ENCODE measurements around the gene SLC25A21.

DNA sequence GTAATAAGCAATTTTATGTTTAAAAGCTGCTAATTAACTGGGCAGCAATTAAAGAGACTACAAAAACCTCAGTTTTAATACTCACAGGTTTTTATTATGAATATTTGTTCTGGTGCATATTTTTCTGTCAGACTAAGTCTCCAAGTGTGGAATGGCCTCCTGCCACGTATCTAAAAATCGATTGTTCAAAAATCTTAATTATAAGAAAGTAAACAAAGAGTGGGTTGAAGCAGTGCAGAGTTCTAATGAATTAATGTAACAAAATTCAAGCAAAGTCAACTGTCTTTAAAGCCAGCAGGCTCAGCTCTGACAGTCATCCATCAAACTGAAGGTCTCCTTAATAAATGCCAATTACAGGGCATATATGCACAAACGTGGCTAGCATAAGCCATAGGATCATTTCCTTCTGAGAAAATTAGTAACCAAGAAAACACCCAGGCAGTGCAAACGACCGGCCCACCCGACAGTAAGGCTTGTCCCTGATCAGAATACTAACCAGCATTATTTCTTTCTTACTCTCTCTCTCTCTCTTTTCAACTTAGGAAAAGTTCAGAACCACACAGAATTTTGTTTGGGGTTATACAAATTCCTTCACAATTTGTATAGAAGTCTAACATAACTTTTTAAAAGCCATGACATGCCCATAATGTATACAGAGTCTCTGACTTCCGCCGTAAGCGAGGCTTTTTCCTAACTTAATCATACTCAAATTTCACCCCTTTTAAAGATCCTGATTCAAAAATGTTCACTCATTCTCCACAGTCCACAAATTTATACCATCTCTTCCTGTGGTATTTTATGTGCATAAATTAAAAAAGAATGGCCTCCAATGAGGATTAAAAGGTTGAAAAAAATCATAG, 83.8 kb downstream of the SLC25A21 start:
- TF ChIP-seq, protein P1, sequence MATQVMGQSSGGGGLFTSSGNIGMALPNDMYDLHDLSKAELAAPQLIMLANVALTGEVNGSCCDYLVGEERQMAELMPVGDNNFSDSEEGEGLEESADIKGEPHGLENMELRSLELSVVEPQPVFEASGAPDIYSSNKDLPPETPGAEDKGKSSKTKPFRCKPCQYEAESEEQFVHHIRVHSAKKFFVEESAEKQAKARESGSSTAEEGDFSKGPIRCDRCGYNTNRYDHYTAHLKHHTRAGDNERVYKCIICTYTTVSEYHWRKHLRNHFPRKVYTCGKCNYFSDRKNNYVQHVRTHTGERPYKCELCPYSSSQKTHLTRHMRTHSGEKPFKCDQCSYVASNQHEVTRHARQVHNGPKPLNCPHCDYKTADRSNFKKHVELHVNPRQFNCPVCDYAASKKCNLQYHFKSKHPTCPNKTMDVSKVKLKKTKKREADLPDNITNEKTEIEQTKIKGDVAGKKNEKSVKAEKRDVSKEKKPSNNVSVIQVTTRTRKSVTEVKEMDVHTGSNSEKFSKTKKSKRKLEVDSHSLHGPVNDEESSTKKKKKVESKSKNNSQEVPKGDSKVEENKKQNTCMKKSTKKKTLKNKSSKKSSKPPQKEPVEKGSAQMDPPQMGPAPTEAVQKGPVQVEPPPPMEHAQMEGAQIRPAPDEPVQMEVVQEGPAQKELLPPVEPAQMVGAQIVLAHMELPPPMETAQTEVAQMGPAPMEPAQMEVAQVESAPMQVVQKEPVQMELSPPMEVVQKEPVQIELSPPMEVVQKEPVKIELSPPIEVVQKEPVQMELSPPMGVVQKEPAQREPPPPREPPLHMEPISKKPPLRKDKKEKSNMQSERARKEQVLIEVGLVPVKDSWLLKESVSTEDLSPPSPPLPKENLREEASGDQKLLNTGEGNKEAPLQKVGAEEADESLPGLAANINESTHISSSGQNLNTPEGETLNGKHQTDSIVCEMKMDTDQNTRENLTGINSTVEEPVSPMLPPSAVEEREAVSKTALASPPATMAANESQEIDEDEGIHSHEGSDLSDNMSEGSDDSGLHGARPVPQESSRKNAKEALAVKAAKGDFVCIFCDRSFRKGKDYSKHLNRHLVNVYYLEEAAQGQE (IDR thresholded peaks at IDR 0.05; ENCODE audit: insufficient read depth in 1 of 2, low read depth in 2 of 2, low read length in 2 of 2): no peak
- no peak for TF ChIP-seq FOXP2 (optimal IDR thresholded peaks at IDR 0.05; ENCODE audit: borderline replicate concordance, extremely low read depth, extremely low read length, insufficient read depth)
